NCI-H2081 treated with DMSO at 0.1 percent for 48 hours (cell line): Measurements from ENCODE around the gene PANK2.
"Not testable (repeated sequence)": the region's sequence is repeated elsewhere in the genome, so short reads cannot be mapped to it uniquely, and the experiment has no call there.

ENCODE experiments used
- DNase-seq: peaks from one replicate; lab custom pipeline; 2025; lab: John Stamatoyannopoulos, UW

PANK2 gene

DNA sequence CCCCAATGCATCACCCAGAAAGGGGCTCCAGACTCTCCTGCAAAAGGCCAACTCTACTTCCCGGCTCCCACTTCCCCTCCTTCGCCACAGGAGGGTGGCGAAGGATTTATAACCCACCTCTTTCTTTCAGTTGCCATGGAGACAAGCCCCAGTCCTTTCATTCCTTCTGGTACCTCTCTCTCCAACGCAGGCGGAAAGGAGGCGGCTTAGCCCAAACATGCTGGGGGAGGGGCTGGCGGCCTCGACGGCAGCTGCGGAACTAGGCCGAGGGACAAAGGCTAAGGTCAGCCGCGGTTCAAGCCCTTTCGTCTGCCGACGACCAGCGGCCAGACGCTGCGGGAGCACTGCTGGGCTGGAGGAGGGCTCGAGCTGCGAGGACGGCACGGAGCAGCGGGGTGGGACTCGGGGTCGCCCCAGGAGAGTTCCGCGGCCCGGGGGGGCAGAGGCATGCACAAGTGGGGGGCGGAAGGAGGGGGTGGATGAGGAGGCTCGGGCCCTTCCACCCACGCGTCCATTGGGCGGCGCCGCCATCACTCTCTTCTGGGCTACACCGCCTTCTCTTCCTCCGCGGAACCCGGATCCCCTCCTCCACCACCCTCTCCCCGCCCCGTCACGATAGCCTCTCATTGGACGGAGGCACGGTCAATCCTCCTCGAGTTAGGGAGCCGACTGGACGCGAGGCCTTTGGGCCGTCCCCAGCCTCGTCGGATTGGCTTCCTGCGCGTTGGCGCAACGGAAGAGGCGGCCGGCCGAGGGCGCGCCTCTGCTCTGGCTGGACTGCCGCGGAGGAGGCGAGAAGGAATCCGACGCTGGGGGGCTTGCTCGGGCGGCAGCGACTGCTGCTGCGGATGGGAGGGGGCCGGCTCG lies at the start of gene PANK2:
PANK2 (plus strand) TSS at position 766 of the 867 bp plus-strand sequence.
- peak; percentile 93 for DNase-seq

DNA sequence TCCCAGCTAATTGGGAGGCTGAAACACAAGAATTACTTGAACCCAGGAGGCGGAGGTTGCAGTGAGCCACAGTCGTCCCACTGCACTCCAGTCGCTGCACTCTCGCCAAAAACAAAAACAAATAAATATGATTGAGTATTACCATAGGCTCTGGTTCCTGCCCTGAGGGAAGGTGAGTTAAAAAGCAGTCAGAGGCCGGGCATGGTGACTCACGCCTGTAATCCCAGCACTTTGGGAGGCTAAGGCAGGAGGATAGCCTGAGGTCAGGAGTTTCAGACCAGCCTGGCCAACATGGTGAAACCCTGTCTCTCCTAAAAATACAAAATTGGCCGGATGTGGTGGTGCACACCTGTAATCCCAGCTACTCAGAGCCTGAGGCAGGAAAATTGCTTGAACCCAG lies 49.0 kb upstream of the PANK2 start:
- not testable (repeated sequence) for DNase-seq

DNA sequence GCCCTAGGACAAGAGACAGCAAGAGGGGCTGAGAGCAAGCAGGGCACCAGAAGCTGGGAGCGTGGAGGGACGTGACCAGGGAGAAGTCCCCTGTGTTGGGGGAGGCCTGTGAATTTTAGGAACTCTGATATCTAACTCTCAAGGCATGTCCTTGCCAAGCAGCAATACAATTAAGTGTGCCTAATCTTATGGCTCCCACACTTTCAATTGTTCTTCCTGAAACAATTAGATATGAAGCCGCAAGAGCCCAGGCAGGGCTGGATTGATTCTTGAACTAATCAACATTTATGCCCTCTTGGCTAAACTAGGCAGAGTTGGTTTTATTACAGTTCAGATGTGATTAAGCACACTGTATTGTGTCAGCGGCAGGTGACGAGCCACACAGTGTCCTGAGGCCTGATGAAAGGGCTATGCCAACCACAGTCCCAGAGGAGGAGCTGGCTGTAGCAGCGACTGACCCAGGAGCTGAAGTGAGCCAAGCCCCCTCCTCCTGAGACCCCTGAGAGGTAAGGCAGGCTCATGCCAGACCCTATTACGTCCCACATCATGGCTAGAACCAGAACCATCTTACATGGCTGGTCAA lies 46.7 kb upstream of the PANK2 start:
- DNase-seq, result no peak

DNA sequence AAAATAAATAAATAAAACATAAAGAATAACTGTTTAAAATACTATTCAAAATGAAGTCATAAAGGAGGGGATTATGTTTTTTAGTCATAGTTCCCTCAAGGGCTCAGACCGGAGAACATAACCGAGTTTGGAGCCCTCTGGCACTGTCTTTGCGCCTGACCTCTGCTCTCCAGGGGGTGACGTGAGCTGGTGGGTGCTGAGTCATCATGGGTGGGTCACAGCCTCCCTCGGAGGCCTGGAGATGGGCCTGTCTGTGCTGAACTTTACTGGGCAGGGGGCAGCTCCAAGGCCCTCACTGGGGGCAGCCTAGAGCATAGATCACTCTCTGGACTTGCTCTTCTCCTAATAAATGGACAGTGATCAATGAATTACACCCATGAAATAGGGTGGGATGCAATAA lies 45.7 kb upstream of the PANK2 start:
- no peak for DNase-seq

DNA sequence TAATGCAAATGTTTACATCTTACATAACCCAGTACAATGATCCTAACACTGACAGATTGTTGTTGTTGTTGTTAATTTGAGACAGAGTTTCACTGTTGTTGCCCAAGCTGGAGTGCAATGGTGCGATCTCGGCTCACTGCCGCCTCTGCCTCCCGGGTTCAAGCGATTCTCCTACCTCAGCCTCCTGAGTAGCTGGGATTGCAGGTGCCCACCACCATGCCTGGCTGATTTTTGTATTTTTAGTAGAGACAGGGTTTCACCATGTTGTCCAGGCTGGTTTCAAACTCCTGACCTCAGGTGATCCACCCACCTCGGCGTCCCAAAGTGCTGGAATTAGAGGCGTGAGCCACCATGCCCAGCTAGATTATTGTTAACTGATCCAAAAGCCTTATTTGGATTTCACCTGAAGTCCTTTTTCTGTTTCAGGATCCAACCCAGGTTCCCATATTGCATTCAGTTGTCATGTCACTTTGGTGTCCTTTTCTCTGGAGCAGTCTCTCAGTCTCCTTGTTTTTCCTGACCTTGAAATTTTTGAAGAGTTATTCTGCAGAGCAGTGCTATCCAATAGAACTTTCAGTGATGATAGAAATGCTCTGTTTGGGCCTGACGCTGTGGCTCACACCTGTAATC lies 45.1 kb upstream of the PANK2 start:
- DNase-seq, result not testable (repeated sequence)

DNA sequence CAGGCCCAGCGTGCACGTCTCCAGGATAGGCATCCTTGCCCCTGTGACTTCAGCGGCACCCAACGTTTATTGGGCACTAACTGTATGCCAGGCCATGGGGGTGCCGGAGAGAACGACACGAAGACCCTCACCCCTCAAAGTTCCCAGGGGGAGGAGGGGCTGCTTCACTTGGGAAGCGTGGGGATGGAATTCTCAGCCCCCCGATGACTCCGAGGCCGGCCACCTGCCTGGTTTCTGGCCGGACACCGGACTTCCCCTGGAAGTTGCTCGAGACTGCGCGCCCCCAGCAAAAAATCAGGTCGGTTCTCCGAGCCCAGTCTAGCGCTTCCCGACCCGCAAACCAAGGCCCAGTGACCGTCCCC lies 42.8 kb upstream of the PANK2 start:
- DNase-seq, result no peak

DNA sequence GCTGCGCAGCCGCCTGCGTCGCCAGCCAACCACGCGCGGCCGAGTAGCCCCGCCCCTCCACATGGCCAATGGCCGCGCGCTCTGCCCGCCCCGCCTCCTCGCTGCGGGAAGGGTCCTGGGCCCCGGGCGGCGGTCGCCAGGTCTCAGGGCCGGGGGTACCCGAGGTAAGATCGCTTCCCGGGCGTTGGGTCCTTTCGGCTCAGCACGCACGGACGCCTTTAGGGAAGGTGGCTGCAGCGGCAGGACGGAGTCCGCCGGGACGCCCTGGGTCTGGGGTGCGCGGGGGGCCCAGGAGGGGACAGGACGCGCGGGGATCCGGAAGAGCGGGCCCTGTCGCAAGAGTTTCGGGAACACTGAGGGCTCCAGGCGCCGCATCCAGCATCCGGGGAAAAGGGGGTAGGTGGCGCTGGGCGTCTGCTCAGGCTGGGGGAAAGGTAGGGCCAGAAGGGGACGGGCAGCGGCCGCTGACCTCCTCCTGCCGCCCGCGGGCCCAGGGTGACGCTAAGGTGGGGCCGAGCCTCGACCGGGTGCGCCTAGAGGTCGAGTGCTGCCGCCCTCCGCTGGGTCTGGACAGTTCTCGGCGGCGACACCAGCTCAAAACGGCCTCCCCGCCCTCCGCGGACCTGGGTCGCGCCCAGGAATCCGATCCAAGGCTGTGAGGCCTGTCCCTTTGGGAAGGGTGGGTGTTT lies 42.3 kb upstream of the PANK2 start, which contains the start of gene MAVS:
MAVS (plus strand) TSS at position 95 of the 689 bp plus-strand sequence. CDS start 7,791 bp downstream, outside the sequence.
- DNase-seq, result peak; percentile 14

DNA sequence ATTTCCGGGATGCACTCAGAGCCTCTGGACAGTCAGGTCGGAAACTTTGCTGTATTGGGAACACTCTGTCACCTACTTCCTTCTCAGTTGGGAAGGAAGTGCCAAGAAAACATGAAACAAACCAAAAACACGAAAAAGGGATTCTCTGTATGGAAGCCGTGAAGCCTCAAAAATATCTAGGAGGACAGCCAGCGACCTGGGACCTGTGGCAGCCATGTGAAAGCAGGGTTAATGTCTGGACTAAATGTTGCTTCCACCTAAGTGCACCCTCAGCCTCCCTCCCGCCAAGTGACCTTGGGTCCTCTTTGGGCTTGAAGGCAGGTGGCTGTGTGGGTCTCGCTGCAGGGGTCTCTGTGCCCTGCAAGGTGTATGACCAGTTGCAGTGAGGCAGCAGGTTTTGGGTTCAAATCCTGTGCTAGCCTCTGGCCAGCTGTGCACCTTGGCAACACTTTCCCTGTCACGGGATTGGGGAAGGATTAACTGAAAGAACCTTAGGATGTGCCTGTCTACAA lies 41.7 kb upstream of the PANK2 start:
- no peak for DNase-seq

DNA sequence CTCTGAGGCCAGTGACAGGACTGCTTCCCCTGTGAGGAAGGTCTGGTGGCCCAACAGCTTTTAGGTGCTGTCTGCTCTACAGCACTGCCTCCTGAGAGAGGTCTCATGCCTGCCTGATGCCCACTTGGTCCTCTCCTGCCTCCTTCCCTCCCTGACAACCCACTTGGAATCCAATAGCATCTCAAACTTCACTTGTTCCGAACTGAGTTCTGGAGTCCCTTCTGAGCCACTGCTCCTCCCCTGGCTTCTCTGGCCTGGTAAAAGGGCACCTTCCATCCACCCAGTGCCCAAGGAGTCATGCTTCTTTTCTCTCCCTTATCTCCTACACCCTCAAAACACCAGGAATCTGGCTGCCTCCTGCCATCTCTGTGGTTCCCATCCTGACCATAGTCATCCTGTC lies 40.6 kb upstream of the PANK2 start:
- no peak for DNase-seq

DNA sequence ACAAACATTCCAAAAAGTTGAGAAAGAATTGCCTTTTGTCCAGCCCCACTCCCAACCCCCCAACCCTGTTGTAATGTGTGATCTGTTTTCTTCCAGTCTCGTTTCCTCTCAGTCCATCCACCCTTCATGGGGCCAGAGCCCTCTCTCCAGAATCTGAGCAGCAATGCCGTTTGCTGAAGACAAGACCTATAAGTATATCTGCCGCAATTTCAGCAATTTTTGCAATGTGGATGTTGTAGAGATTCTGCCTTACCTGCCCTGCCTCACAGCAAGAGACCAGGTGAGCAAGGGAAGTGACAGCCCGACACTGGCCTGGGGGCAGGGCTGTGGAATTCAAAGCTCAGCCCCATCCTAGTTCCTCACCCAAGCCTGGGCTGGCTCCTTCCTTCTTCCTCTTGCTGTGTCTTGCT lies 34.7 kb upstream of the PANK2 start:
- DNase-seq, result no peak

DNA sequence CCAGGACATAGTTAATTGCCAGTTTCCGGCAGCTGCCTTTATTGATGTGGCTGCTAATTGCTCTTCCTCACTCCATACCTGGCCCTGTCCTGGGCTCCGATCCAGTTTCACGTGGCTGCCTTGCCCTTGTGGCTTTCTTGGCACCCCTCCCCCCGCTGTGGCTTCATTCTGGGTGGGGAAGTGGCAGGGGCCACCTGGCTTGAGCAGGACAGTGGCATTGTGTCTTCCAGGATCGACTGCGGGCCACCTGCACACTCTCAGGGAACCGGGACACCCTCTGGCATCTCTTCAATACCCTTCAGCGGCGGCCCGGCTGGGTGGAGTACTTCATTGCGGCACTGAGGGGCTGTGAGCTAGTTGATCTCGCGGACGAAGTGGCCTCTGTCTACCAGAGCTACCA lies 31.8 kb upstream of the PANK2 start:
- DNase-seq, result no peak

DNA sequence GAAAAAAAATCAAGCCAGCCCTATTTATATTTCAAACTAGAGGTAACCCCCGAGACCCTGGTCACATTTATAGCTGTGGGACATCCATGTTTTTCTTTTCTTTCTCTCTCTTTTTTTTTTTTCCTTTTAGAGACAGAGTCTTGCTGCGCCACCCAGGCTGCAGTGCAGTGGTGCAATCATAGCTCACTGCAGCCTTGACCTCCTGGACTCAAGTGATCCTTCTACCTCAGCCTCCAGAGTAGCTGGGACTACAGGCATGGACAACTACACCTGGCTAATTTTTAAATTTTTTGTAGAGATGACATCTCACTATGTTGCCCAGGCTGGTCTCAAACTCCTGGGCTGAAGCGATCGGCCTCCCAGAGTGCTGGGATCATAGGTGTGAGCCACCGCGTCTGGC lies 30.5 kb upstream of the PANK2 start:
- no peak for DNase-seq

DNA sequence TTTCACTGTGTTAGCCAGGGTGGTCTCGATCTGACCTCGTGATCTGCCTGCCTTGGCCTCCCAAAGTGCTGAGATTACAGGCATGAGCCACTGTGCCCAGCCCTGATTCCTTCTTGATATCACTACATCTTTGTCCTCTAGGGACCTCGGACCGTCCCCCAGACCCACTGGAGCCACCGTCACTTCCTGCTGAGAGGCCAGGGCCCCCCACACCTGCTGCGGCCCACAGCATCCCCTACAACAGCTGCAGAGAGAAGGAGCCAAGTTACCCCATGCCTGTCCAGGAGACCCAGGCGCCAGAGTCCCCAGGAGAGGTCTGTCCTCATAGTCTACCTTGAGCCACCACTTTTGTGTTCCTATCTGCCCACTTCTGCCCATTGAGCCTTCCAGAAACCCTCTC lies 28.0 kb upstream of the PANK2 start:
- no peak for DNase-seq

DNA sequence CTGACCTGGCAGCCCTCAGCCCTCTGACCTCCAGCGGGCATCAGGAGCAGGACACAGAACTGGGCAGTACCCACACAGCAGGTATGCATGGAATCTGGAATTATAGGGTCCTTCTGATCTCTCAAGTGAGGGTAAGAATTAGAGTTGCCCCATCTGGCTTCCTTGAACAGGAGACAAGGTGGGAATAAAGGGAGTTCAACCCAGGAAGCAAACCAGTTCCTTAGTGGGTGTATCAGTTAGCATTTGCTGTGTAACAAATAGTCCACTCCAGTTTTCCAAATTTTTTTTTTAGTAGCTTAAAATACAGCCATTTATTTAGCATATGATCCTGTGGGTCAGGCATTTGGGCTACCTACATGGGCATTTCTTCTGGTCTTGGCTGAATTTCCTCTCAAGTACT lies 26.9 kb upstream of the PANK2 start:
- no peak for DNase-seq

DNA sequence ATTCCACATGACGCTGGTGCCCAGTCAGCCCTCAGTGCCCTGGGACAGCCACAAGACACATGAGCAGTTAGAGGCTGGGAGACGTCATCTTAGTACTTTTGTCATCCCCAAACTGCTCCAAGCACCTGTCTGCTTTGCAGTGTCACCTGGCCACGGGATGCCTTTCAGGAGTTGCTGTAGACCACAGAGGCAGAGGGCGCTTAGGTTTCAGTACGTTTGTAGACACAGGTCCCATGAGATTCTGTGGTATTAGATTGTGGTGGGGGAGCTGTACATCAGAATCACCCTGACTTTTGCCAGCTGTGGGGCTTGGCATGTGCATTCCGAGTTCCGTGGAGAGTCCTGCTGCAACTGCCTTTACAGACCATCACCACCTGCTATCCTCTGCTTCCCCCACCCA lies 25.9 kb upstream of the PANK2 start:
- DNase-seq, result no peak

DNA sequence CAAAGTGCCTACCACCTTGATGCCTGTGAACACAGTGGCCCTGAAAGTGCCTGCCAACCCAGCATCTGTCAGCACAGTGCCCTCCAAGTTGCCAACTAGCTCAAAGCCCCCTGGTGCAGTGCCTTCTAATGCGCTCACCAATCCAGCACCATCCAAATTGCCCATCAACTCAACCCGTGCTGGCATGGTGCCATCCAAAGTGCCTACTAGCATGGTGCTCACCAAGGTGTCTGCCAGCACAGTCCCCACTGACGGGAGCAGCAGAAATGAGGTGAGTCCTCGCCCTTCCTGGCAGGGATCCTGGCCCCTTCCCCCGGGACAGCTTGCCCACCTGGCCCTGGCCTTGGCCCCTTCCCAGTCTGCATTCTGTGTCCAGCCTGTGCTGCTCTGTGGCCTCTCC lies 24.7 kb upstream of the PANK2 start:
- no peak for DNase-seq

DNA sequence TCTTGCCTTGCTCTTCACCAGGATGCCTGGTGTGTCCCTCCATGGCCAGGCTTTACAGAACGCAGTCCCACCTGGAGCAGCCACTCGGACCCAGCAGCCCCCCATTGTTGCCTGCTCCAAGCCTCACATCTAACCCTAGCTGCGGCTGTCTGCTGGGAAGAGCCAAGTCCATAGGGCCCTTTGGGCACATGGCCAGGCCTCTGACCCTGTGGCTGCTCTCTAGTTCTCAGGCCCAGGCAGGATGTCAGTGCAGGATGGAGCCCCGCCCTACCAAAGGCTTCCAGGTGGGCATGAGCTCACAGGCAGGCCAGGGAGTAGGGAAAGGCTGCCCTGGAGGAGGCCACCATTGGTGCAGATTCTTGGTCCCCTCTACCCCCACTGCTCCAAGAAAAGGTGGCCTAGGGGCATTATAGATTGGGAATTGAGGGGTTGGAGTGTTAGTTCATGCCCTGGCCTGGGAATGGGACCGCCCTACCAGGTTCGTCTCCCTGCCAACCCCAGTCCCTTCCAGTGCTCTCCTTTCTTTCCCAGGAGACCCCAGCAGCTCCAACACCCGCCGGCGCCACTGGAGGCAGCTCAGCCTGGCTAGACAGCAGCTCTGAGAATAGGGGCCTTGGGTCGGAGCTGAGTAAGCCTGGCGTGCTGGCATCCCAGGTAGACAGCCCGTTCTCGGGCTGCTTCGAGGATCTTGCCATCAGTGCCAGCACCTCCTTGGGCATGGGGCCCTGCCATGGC lies 23.9 kb upstream of the PANK2 start:
- DNase-seq, result no peak

DNA sequence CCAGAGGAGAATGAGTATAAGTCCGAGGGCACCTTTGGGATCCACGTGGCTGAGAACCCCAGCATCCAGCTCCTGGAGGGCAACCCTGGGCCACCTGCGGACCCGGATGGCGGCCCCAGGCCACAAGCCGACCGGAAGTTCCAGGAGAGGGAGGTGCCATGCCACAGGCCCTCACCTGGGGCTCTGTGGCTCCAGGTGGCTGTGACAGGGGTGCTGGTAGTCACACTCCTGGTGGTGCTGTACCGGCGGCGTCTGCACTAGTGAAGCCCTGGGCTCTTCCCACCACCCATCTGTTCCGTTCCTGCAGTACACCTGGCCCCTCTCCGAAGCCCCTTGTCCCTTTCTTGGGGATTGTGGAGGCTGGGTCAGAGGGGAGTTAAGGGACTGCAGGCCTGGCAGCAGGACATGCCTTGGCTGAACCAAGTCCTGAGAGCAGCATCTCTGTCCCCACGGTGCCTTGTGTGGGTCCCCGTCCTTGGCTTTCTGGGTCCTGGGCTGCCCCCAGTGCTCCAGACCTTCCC lies 23.2 kb upstream of the PANK2 start:
- no peak for DNase-seq

DNA sequence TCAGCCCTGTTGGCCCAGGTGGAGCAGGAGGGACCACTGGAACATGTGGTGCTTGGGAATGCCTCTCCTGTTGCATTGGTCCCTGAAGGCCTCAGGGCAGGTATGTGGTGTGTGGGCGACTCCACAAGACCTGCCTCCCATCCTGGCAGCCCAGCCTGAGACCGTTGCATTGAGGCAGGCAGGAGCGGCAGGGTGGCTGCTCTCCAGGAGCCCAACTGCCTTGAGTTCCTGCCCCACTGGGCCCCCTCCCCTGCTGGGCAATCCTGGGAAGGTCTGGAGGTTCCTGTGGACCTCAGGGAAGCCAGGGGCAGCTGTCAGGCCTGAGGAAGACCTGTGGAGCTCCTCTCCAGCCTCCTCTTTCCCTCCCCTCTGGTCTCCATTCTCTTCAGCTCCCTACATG lies 22.7 kb upstream of the PANK2 start:
- DNase-seq, result no peak

DNA sequence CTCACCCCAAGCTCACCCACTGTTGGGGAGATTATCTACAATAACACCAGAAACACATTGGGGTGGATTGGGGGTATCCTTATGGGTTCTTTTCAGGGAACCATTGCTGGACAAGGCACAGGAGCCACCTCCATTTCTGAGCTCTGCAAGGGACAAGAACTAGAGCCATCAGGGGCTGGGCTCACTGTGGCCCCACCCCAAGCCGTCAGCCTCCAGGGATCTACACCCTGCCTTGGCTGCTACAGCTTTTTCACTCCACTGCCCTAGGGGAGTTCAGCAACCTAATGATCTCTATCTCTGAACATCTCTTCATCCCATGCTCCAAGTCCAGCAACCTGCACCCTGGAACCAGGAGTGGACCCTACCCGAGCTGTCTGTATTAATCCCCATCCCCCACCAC lies 21.4 kb upstream of the PANK2 start:
- no peak for DNase-seq

DNA sequence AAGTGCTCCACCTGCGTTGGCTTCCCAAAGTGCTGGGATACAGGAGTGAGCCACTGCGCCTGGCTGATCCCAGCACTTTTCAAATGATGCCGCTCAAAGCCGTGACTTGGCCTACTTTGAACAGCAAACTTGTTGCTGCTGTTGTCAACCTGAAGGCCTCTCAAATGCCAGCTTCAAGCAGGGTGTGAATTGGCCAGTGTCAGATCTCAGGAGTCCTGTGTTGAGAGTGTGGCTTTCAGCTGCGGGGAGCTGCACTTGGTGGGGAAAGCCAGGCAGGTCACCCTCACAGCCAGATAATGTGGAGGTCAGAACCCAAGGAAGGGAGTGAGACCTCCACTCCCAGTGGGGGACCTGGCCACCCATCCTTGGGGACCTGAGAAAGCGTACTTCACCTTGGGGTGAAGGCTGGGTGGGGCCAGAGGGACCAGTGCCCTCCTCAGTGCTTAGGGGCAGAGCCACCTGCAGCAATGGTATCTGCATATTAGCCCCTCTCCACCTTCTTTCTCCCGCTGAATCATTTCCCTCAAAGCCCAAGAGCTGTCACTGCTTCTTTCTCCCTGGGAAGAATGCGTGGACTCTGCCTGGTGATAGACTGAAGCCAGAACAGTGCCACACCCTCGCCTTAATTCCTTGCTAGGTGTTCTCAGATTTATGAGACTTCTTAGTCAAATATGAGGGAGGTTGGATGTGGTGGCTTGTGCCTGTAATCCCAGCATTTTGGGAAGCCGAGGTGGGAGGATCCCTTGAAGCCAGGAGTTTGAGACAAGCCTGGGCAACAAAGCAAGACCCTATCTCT lies 19.1 kb upstream of the PANK2 start:
- DNase-seq, result no peak
